IMR-90 (cell line): Measurements from ENCODE around the gene E2F3. TPM values are rescaled to one million over a fixed set of nuclear protein-coding genes. Genes with fewer than 3 reads are reported as not detected.

Experiments
- ATAC-seq: fragments of 200-7000 bp; cut with Tn5 transposase; 2 replicates; pipeline ENCODE4 v1.9.1; 2020; ENCODE audit warnings: low read depth, mild to moderate bottlenecking, moderate library complexity
- BruUV-seq: library from RNA; stranded (reverse); fragments of 400-500 nt; replicated peaks from 2 replicates; lab custom pipeline; 2021; lab: Mats Ljungman, UMichigan
- CTCF ChIA-PET: fragments of 300-600 bp; formaldehyde crosslinking; extraction: SDS; loops from one replicate; lab custom pipeline; 2021; ENCODE audit warnings: antibody characterized with exemption; lab: Yijun Ruan, JAX
- POLR2A ChIA-PET: fragments of 300-600 bp; sonication (Branson Sonifier 250); formaldehyde crosslinking; loops from one replicate; lab custom pipeline; 2022; ENCODE audit warnings: antibody characterized with exemption; ENCODE audit not compliant: unreplicated experiment; lab: Charles Lee
- DNase-seq: peaks from one replicate; pipeline ENCODE4 v3.0.0; 2013
- H2AFZ ChIP-seq: replicated peaks from 2 replicates; pipeline ENCODE3; 2013; ENCODE audit warnings: low read length, mild to moderate bottlenecking; ENCODE audit not compliant: poor library complexity
- H2AK5ac ChIP-seq: 2 replicates; pipeline ENCODE4 v1.6.1; 2013; ENCODE audit warnings: low read depth, low read length, inconsistent platforms
- H2AK9ac ChIP-seq: replicated peaks from 2 replicates; pipeline ENCODE3; 2013; ENCODE audit warnings: mild to moderate bottlenecking, low read depth, low read length, moderate library complexity; ENCODE audit not compliant: poor library complexity
- H2BK120ac ChIP-seq: 2 replicates; pipeline ENCODE4 v1.6.1; 2013; ENCODE audit warnings: low read depth, low read length, inconsistent platforms
- H2BK15ac ChIP-seq: 3 replicates; pipeline ENCODE4 v1.6.1; 2013; ENCODE audit warnings: low read depth, low read length, inconsistent platforms
- H2BK20ac ChIP-seq: 2 replicates; pipeline ENCODE4 v1.6.1; 2013; ENCODE audit warnings: low read depth, mild to moderate bottlenecking, inconsistent platforms, low read length, moderate library complexity
- H2BK5ac ChIP-seq: 2 replicates; pipeline ENCODE4 v1.6.1; 2013; ENCODE audit warnings: mild to moderate bottlenecking, low read depth, low read length, inconsistent platforms; ENCODE audit not compliant: poor library complexity, severe bottlenecking
- H3K14ac ChIP-seq: replicated peaks from 2 replicates; pipeline ENCODE4 v1.6.1; 2013; ENCODE audit warnings: low read depth, low read length, inconsistent platforms
- H3K18ac ChIP-seq: 2 replicates; pipeline ENCODE4 v1.6.1; 2013; ENCODE audit warnings: low read depth, low read length, control low read depth
- H3K23ac ChIP-seq: 2 replicates; pipeline ENCODE4 v1.6.1; 2013; ENCODE audit warnings: low read depth, low read length, inconsistent platforms
- H3K27ac ChIP-seq: 2 replicates; pipeline ENCODE4 v1.5.1; 2013; ENCODE audit warnings: mild to moderate bottlenecking, control low read depth, low read length; ENCODE audit not compliant: insufficient read depth
- H3K27me3 ChIP-seq: 2 replicates; pipeline ENCODE4 v1.6.1; 2013; ENCODE audit warnings: low read length; ENCODE audit not compliant: control insufficient read depth, insufficient read depth
- H3K36me3 ChIP-seq: 2 replicates; pipeline ENCODE4 v1.6.1; 2013; ENCODE audit warnings: low read length, mixed read lengths; ENCODE audit not compliant: control insufficient read depth, insufficient read depth
- H3K4ac ChIP-seq: 2 replicates; pipeline ENCODE4 v1.6.1; 2013; ENCODE audit warnings: low read depth, low read length, inconsistent platforms
- H3K4me1 ChIP-seq: 2 replicates; pipeline ENCODE4 v1.6.1; 2013; ENCODE audit warnings: low read length, mixed read lengths; ENCODE audit not compliant: control insufficient read depth, insufficient read depth
- H3K4me2 ChIP-seq: 2 replicates; pipeline ENCODE4 v1.6.1; 2013; ENCODE audit warnings: low read depth, mild to moderate bottlenecking, control low read depth, low read length, moderate library complexity
- H3K4me3 ChIP-seq: 2 replicates; pipeline ENCODE4 v1.5.1; 2013; ENCODE audit warnings: low read depth, mild to moderate bottlenecking, control low read depth, low read length, moderate library complexity; ENCODE audit not compliant: insufficient read depth
- H3K56ac ChIP-seq: 2 replicates; pipeline ENCODE4 v1.6.1; 2013; ENCODE audit warnings: low read length, inconsistent platforms; ENCODE audit not compliant: insufficient read depth; ENCODE audit errors: extremely low read depth
- H3K79me1 ChIP-seq, 2 experiments: 2 replicates each; pipeline ENCODE4 v1.6.1; 2013; ENCODE audit warnings: low read length in 2 of 2, inconsistent platforms in 1 of 2, low read depth in 1 of 2
- H3K9ac ChIP-seq: 2 replicates; pipeline ENCODE4 v1.6.1; 2013; ENCODE audit warnings: low read depth, low read length, control low read depth
- H3K9me1 ChIP-seq: 2 replicates; pipeline ENCODE4 v1.6.1; 2013; ENCODE audit warnings: low read length, inconsistent platforms; ENCODE audit not compliant: insufficient read depth
- H3K9me3 ChIP-seq: 2 replicates; pipeline ENCODE4 v1.6.1; 2013; ENCODE audit warnings: low read length; ENCODE audit not compliant: control insufficient read depth, insufficient read depth
- H4K20me1 ChIP-seq: 2 replicates; pipeline ENCODE4 v1.6.1; 2013; ENCODE audit warnings: low read length, inconsistent platforms; ENCODE audit not compliant: insufficient read depth
- H4K5ac ChIP-seq: 2 replicates; pipeline ENCODE4 v1.6.1; 2013; ENCODE audit warnings: mild to moderate bottlenecking, low read depth, low read length, control low read depth
- H4K8ac ChIP-seq, 2 experiments: 2 replicates each; pipeline ENCODE4 v1.6.1; 2013; ENCODE audit warnings: low read depth in 2 of 2, low read length in 2 of 2, control low read depth in 1 of 2, inconsistent platforms in 1 of 2
- H4K91ac ChIP-seq: 2 replicates; pipeline ENCODE4 v1.6.1; 2013; ENCODE audit warnings: low read depth, low read length, inconsistent platforms; ENCODE audit not compliant: insufficient read depth
- BHLHE40 ChIP-seq: fragments of 150-350 bp; IDR thresholded peaks from 2 replicates; pipeline ENCODE4 v1.6.1; 2016; ENCODE audit warnings: mild to moderate bottlenecking, low read depth, low read length
- CEBPB ChIP-seq: IDR thresholded peaks from 2 replicates; pipeline ENCODE4 v1.6.1; 2012; ENCODE audit warnings: low read depth, low read length, improper control_type of control experiment
- CHD1 ChIP-seq: IDR thresholded peaks from 2 replicates; pipeline ENCODE4 v1.6.1; 2012; ENCODE audit warnings: low read depth, low read length, improper control_type of control experiment
- CTCF ChIP-seq: conservative IDR thresholded peaks from 2 replicates; pipeline ENCODE4 v1.5.1; 2012; ENCODE audit warnings: mild to moderate bottlenecking, low read depth, low read length, improper control_type of control experiment
- ELK1 ChIP-seq: fragments of 150-350 bp; IDR thresholded peaks from 2 replicates; pipeline ENCODE4 v1.6.1; 2016; ENCODE audit warnings: low read depth, mild to moderate bottlenecking, low read length, moderate library complexity, borderline replicate concordance
- MAFK ChIP-seq: IDR thresholded peaks from 2 replicates; pipeline ENCODE4 v1.6.1; 2012; ENCODE audit warnings: low read depth, low read length, improper control_type of control experiment
- MAZ ChIP-seq: IDR thresholded peaks from 2 replicates; pipeline ENCODE4 v1.6.1; 2012; ENCODE audit warnings: low read depth, mild to moderate bottlenecking, low read length, improper control_type of control experiment, moderate library complexity, borderline replicate concordance
- MXI1 ChIP-seq: IDR thresholded peaks from 2 replicates; pipeline ENCODE4 v1.6.1; 2012; ENCODE audit warnings: low read depth, mild to moderate bottlenecking, low read length, moderate library complexity, borderline replicate concordance
- NFE2L2 ChIP-seq: fragments of 150-350 bp; IDR thresholded peaks from 2 replicates; pipeline ENCODE4 v1.6.1; 2016; ENCODE audit warnings: low read depth, mild to moderate bottlenecking, low read length
- POLR2A ChIP-seq: IDR thresholded peaks from 2 replicates; pipeline ENCODE4 v1.6.1; 2012; ENCODE audit warnings: mild to moderate bottlenecking, low read depth, low read length
- RAD21 ChIP-seq: IDR thresholded peaks from 2 replicates; pipeline ENCODE4 v1.6.1; 2012; ENCODE audit warnings: low read length, improper control_type of control experiment
- RCOR1 ChIP-seq: IDR thresholded peaks from 2 replicates; pipeline ENCODE4 v1.6.1; 2012; ENCODE audit warnings: mild to moderate bottlenecking, low read length, improper control_type of control experiment; ENCODE audit not compliant: insufficient replicate concordance
- RFX5 ChIP-seq: IDR thresholded peaks from 2 replicates; pipeline ENCODE4 v1.8.0; 2012; ENCODE audit warnings: low read depth, mild to moderate bottlenecking, low read length, moderate library complexity
- WGBS, 2 experiments: methylation state at CpG; one replicate each; pipeline versions ENCODE4 v1.1.5 to v1.1.7; 2013; ENCODE audit warnings: missing lambda C conversion rate in 2 of 2; ENCODE audit not compliant: insufficient read length in 1 of 2; ENCODE audit errors: extremely low coverage in 2 of 2; 5-methylcytosine and 5-hydroxymethylcytosine counted together
- dilution Hi-C: fragments of 300-500 bp; cut with HindIII; formaldehyde crosslinking; loops from one replicate; pipeline ENCODE4 v1.14.3; 2018; ENCODE audit warnings: low sequenced_read_pairs; ENCODE audit not compliant: unreplicated experiment
- in situ Hi-C: fragments of 300-500 bp; cut with MboI; formaldehyde crosslinking; loops from 3 replicates; pipeline ENCODE4 v1.14.3; 2019; ENCODE audit warnings: low sequenced_read_pairs, inconsistent platforms, mixed read lengths
- intact Hi-C: fragments of 100-400 bp; cut with micrococcal nuclease; formaldehyde crosslinking; loops from 2 replicates; pipeline ENCODE4 v1.10.0; 2022
- polyA plus RNA-seq, 3 experiments: library from polyadenylated mRNA; depleted of rRNA; stranded (reverse); fragments of >200 nt; gene quantifications; 2 replicates each; pipeline ENCODE4 v1.2.3, GENCODE V29; 2012; ENCODE audit warnings: low replicate concordance in 1 of 3
- total RNA-seq: library from RNA; depleted of rRNA; stranded (reverse); fragments of >200 nt; gene quantifications from 2 replicates; pipeline ENCODE4 v1.2.3, GENCODE V29; 2012
- TF ChIP-seq, protein P1 (sequence below): fragments of 150-350 bp; IDR thresholded peaks from 2 replicates; pipeline ENCODE4 v1.6.1; 2017; ENCODE audit warnings: mild to moderate bottlenecking, antibody characterized with exemption, low read length, low read depth

The E2F3 gene
- total and polyA plus RNA-seq, 2 of the 4 experiments (the other 2 are of a cell fraction), result 2.3 to 8.2 TPM

GRCh38 chr6:20538907-20539306 is 137.2 kb downstream of the E2F3 start:
- in situ Hi-C loops (no loop called here), intact Hi-C loops (no loop called here), dilution Hi-C loops (no loop called here)
- H2AK5ac ChIP-seq, result no peak overlapping the region
- no peak overlapping the region for H2AK9ac ChIP-seq
- H2BK15ac ChIP-seq, result no peak overlapping the region
- H2BK120ac ChIP-seq, result no peak overlapping the region
- TF ChIP-seq RAD21, result no peak
- no peak for TF ChIP-seq RCOR1
- TF ChIP-seq CHD1, result no peak
- no peak for TF ChIP-seq NFE2L2
- no peak for TF ChIP-seq POLR2A
- no peak for TF ChIP-seq RFX5
- TF ChIP-seq BHLHE40, result no peak
- TF ChIP-seq CTCF, result no peak
- TF ChIP-seq ELK1, result no peak
- TF ChIP-seq MAZ, result no peak
- no peak for TF ChIP-seq MXI1
- no peak for TF ChIP-seq CEBPB
- TF ChIP-seq MAFK, result no peak
- TF ChIP-seq, protein P1, sequence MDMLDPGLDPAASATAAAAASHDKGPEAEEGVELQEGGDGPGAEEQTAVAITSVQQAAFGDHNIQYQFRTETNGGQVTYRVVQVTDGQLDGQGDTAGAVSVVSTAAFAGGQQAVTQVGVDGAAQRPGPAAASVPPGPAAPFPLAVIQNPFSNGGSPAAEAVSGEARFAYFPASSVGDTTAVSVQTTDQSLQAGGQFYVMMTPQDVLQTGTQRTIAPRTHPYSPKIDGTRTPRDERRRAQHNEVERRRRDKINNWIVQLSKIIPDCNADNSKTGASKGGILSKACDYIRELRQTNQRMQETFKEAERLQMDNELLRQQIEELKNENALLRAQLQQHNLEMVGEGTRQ, result no peak
- ChIA-PET CTCF (interaction anchor here (0.7 to 1.3 kb wide), 2 partner anchors 11 to 386 kb away, joined by 3 to 6 read pairs; no protein-coding TSS in a partner anchor), POLR2A (no interaction called here)
- no peaks in the 10 kb centered on the region for H4K20me1 ChIP-seq
- no peaks in the 10 kb centered on the region for H3K27me3 ChIP-seq
- DNase-seq (no peak), ATAC-seq (no peak)
- no peak overlapping the region for H3K23ac ChIP-seq
- no peak overlapping the region for H4K91ac ChIP-seq
- no TSS peak for BruUV-seq
- H3K36me3 ChIP-seq, result peaks cover 3% of the 10 kb centered on the region; the same call in 1 of the 2 replicates
- H2AFZ ChIP-seq, result no peak overlapping the region
- H3K9me1 ChIP-seq, result no peaks in the 10 kb centered on the region
- H2BK20ac ChIP-seq, result no peak overlapping the region
- H3K4me2 ChIP-seq, result no peak overlapping the region
- no peak overlapping the region for H3K18ac ChIP-seq
- H3K79me1 ChIP-seq, result peaks cover 19 to 30% of the 10 kb centered on the region in 2 experiments
- H3K4me3 ChIP-seq, result no peak overlapping the region
- H3K27ac ChIP-seq, result no peak overlapping the region
- H4K5ac ChIP-seq, result no peak overlapping the region
- H3K4ac ChIP-seq, result no peak overlapping the region
- no peak overlapping the region for H3K9ac ChIP-seq
- H3K9me3 ChIP-seq, result no peaks in the 10 kb centered on the region
- WGBS, 2 experiments, result no CpG with 5 or more reads among the region's 4 CpGs
- no peak overlapping the region for H3K56ac ChIP-seq
- no peak overlapping the region for H2BK5ac ChIP-seq
- H3K14ac ChIP-seq, result no peak overlapping the region
- no peak overlapping the region for H4K8ac ChIP-seq
- 0 out of 2 replicates have a peak, but pooled peaks cover 1% of the 10 kb centered on the region for H3K4me1 ChIP-seq
